PFSK-1 (cell line): ENCODE results near the gene KIAA0040.

Source experiments
- FOXP2 ChIP-seq: optimal IDR thresholded peaks from 2 replicates; pipeline ENCODE3; 2011; ENCODE audit warnings: borderline replicate concordance, control low read depth, inconsistent platforms; ENCODE audit not compliant: insufficient read depth; ENCODE audit errors: extremely low read length, extremely low read depth
- POLR2AphosphoS5 ChIP-seq: IDR thresholded peaks from 2 replicates; pipeline ENCODE4 v1.6.1; 2012; ENCODE audit warnings: low read depth, mild to moderate bottlenecking, control low read depth, low read length, moderate library complexity
- REST ChIP-seq, 2 experiments: IDR thresholded peaks; 2 replicates each; pipeline versions ENCODE4 v1.6.1 to v1.8.0; 2011 to 2012; ENCODE audit warnings: low read depth in 2 of 2, low read length in 2 of 2, control low read depth in 1 of 2, inconsistent platforms in 1 of 2, mild to moderate bottlenecking in 1 of 2, moderate library complexity in 1 of 2; ENCODE audit not compliant: insufficient read depth in 1 of 2
- SIN3A ChIP-seq: IDR thresholded peaks from 2 replicates; pipeline ENCODE4 v1.6.1; 2012; ENCODE audit warnings: mild to moderate bottlenecking, low read length, moderate library complexity, borderline replicate concordance; ENCODE audit not compliant: insufficient read depth
- TAF1 ChIP-seq: IDR thresholded peaks from 2 replicates; pipeline ENCODE4 v1.6.1; 2012; ENCODE audit warnings: low read length, control low read depth, borderline replicate concordance; ENCODE audit not compliant: insufficient read depth

KIAA0040 gene

DNA sequence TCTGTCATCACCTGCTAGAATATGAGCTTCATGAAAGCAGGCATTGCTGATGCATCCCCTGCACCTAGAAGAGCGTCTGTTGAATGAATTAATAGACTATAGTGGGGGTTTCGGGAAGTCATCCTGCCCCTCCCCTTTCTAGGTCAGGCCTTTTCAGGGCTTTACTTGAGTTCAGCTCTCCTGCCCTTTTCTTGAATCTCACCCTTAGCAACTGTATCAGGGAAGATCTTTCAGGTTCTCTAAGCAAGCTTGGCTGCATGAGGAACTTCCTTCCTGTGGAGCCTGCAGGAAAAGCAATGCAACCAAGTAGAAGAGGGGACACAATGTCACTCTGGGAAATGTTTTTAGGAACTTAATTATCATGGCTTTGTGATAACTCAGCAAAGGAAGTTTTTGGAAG, 27.2 kb upstream of the KIAA0040 start:
- no peak for TF ChIP-seq TAF1
- no peak for TF ChIP-seq POLR2AphosphoS5
- no peak for TF ChIP-seq SIN3A
- TF ChIP-seq REST (IDR thresholded peaks at IDR 0.05; ENCODE audit: insufficient read depth in 1 of 2, low read depth in 2 of 2, low read length in 2 of 2), result no peak; a peak in 1 of 4 replicates
- no peak for TF ChIP-seq FOXP2

DNA sequence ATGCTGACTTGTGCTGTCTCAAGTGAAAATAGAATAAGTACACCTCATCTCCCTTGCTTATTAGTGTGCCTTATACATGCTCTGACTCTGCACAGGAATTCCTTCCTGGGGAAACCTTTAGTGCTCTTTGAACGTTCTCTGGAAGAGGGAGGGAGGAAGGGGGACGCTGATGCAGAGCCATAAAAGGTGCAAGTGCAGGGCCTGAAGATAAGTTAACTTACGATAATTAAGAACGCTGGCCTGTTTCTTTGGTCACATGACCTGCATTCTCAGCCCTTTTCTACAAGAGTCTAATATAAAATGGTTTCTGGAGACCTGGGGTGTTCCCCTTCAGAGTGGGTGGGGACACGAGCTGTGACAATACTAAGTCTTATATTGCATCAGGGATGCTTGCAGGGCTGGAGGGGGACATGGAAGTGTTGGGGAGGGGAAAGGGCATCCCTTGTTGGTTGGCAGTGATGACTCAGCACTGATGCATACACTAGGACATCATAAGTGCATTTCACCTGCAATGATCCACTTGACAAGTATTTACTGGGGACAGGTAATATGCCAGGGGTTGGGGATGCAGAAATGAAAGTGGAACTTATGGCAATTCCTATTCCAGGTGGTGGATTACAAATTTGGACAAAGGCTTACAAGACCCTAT, 26.3 kb upstream of the KIAA0040 start:
- TF ChIP-seq TAF1 (no peak), REST (IDR thresholded peaks at IDR 0.05; ENCODE audit: insufficient read depth in 1 of 2, low read depth in 2 of 2, low read length in 2 of 2) (no peak), SIN3A (no peak), FOXP2 (no peak), POLR2AphosphoS5 (no peak)

DNA sequence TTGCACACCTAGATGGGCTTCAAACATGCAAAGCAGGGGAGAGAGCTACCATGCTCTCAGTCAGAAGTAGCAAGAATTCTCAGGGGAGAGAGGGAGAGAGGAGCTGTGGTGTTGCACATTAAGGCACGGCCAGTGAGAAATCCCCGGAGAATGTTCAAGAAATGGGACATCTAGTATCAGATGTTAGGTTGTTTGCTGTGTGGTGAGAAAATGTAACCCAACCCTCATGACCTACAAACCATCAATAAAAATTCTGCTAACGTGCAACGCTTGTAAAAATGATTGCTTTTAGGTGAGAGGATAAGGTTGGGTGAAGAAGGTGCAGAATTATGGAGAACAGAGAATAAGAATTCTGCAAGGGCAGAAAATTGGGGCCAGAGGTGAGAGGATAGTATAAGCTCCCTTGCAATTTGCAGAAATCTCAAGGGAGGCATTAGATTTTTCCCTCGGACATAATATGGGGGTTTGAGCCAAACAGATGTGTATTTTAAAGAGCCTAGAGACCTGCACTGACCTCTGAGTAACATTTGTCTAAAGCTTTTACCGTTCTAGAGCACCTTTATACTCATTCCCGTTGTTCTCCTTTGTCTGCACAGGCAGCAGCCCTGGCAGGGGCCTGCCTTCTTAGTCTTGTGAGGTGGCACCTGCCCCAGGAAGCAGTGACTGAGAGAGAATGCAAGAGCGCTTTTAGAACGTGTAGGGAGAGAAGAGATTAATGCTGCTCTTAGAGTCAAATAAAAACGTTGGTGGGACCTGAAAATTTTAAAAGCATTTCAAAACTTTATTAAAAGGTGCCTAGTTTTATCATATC, 25.4 kb upstream of the KIAA0040 start:
- TF ChIP-seq TAF1 (no peak), REST (IDR thresholded peaks at IDR 0.05; ENCODE audit: insufficient read depth in 1 of 2, low read depth in 2 of 2, low read length in 2 of 2) (no peak), POLR2AphosphoS5 (no peak), SIN3A (no peak), FOXP2 (no peak)

DNA sequence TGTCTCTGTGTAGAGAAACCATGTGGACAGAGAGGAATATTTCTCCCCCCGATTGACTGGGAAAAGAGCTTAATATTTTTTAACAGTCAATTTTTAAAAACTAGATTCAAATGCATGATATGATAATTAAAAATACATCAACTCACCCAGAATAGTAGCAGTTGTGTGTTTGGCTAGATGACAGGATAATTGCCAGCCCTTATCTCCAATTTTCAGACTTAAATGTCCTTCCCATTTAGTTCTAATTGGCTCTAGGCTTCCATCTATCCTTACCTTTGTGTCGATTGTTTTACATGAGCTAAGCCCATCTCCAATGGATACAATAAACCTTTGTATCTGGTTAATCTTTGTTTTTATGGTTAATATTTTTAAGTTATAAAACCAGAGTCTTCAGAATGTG, 23.9 kb upstream of the KIAA0040 start:
- TF ChIP-seq FOXP2, result no peak
- no peak for TF ChIP-seq REST (IDR thresholded peaks at IDR 0.05; ENCODE audit: insufficient read depth in 1 of 2, low read depth in 2 of 2, low read length in 2 of 2)
- TF ChIP-seq POLR2AphosphoS5, result no peak
- no peak for TF ChIP-seq SIN3A
- no peak for TF ChIP-seq TAF1

GRCh38 chr1:175211656-175212055, 19.1 kb upstream of the KIAA0040 start:
- TF ChIP-seq TAF1 (no peak), SIN3A (no peak), FOXP2 (no peak)
